B cell (primary cell): Measurements from ENCODE around the gene OR4K14. TPM values are rescaled to one million over a fixed set of nuclear protein-coding genes. Genes with fewer than 3 reads are reported as not detected.
"Not testable (repeated sequence)": the region's sequence is repeated elsewhere in the genome, so short reads cannot be mapped to it uniquely, and the experiment has no call there.

Experiments
- ATAC-seq: fragments of 200-7000 bp; cut with Tn5 transposase; one replicate; pipeline ENCODE4 v1.10.0; 2021; ENCODE audit warnings: low read depth, mild to moderate bottlenecking, moderate number of reproducible peaks, moderate library complexity
- CTCF ChIA-PET: fragments of 350-600 bp; sonication (Branson Sonifier 250); formaldehyde crosslinking; loops from one replicate; lab custom pipeline; 2021; ENCODE audit warnings: antibody characterized with exemption, inconsistent platforms; lab: Charles Lee
- POLR2A ChIA-PET: fragments of 350-600 bp; sonication (Branson Sonifier 250); formaldehyde crosslinking; loops from one replicate; lab custom pipeline; 2021; ENCODE audit warnings: antibody characterized with exemption; lab: Charles Lee
- DNase-seq: peaks from one replicate; pipeline ENCODE4 v3.0.0; 2013
- H2AFZ ChIP-seq: 2 replicates; pipeline ENCODE4 v1.6.1; 2012; ENCODE audit warnings: mild to moderate bottlenecking, low read depth, low read length; ENCODE audit not compliant: insufficient read depth, poor library complexity, severe bottlenecking
- H3K27ac ChIP-seq, 2 donors: 1 replicate in 1 of 2; 2 replicates in 1 of 2; pipeline ENCODE4 v1.5.1; 2012 to 2013; ENCODE audit warnings: low read length in 2 of 2, mild to moderate bottlenecking in 2 of 2, moderate library complexity in 1 of 2
- H3K27me3 ChIP-seq, 4 experiments: fragments of 200-600 bp in 1 of 4; sonication (generic) in 1 of 4; replicated peaks in 1 of 4; 1 replicate in 2 of 4; 2 replicates in 2 of 4; pipeline versions ENCODE4 v1.6.1 to v1.7.0; 2013 to 2016; ENCODE audit warnings: low read length in 3 of 4, mild to moderate bottlenecking in 2 of 4, mixed read lengths in 1 of 4, moderate library complexity in 1 of 4; ENCODE audit not compliant: insufficient read depth in 4 of 4, control insufficient read depth in 3 of 4; ENCODE audit errors: control extremely low read depth in 1 of 4
- H3K36me3 ChIP-seq, 2 experiments: replicated peaks in 1 of 2; 1 replicate in 1 of 2; 2 replicates in 1 of 2; pipeline versions ENCODE4 v1.6.1 to v1.7.1; 2013; ENCODE audit warnings: low read length in 1 of 2; ENCODE audit not compliant: insufficient read depth in 2 of 2, control insufficient read depth in 1 of 2; ENCODE audit errors: control extremely low read depth in 1 of 2, extremely low read depth in 1 of 2
- H3K4me1 ChIP-seq, 2 donors: fragments of 200-600 bp in 1 of 2; sonication (generic) in 1 of 2; 1 replicate in 1 of 2; 2 replicates in 1 of 2; pipeline versions ENCODE4 v1.5.1 to v1.6.1; 2013 to 2017; ENCODE audit warnings: low read length in 2 of 2; ENCODE audit not compliant: control insufficient read depth in 2 of 2, insufficient read depth in 2 of 2
- H3K4me2 ChIP-seq: replicated peaks from 2 replicates; pipeline ENCODE3; 2012; ENCODE audit warnings: mild to moderate bottlenecking, low read depth, low read length; ENCODE audit not compliant: poor library complexity, severe bottlenecking
- H3K4me3 ChIP-seq, 5 experiments: fragments of 200-600 bp in 1 of 5; sonication (generic) in 1 of 5; 1 replicate in 3 of 5; 2 replicates in 2 of 5; pipeline versions ENCODE4 v1.5.1 to v1.7.0; 2011 to 2016; ENCODE audit warnings: low read length in 4 of 5, mild to moderate bottlenecking in 4 of 5, low read depth in 2 of 5, control low read depth in 1 of 5, moderate library complexity in 1 of 5; ENCODE audit not compliant: insufficient read depth in 1 of 5; ENCODE audit errors: control extremely low read depth in 1 of 5, extremely low read depth in 1 of 5
- H3K79me2 ChIP-seq: fragments of 200-600 bp; sonication (generic); one replicate; pipeline ENCODE4 v1.6.0; 2016; ENCODE audit warnings: low read length; ENCODE audit not compliant: control insufficient read depth, insufficient read depth
- H3K9ac ChIP-seq: fragments of 200-600 bp; sonication (generic); 2 replicates; pipeline ENCODE4 v1.6.1; 2017; ENCODE audit warnings: mild to moderate bottlenecking, low read length, moderate library complexity
- H3K9me3 ChIP-seq, 3 donors: one replicate each; pipeline versions ENCODE4 v1.6.1 to v1.7.1; 2013; ENCODE audit warnings: low read length in 2 of 3; ENCODE audit not compliant: control insufficient read depth in 2 of 3, insufficient read depth in 1 of 3; ENCODE audit errors: control extremely low read depth in 1 of 3
- H4K20me1 ChIP-seq: 2 replicates; pipeline ENCODE4 v1.6.0; 2012; ENCODE audit warnings: mild to moderate bottlenecking, low read length; ENCODE audit not compliant: insufficient read depth, control insufficient read depth, poor library complexity, severe bottlenecking
- H3K27ac Mint-ChIP-seq: one replicate; pipeline ENCODE4 v1.8.0; 2021; ENCODE audit warnings: mixed read lengths
- H3K27me3 Mint-ChIP-seq: one replicate; pipeline ENCODE4 v1.8.0; 2021; ENCODE audit warnings: mixed read lengths
- H3K4me1 Mint-ChIP-seq: one replicate; pipeline ENCODE4 v1.8.0; 2021; ENCODE audit warnings: mixed read lengths
- H3K4me3 Mint-ChIP-seq: one replicate; pipeline ENCODE4 v1.8.0; 2021; ENCODE audit warnings: mixed read lengths
- H3K9me3 Mint-ChIP-seq: one replicate; pipeline ENCODE4 v1.8.0; 2022; ENCODE audit warnings: mixed read lengths; ENCODE audit not compliant: insufficient read depth
- CTCF ChIP-seq: fragments of 200-600 bp; IDR thresholded peaks from one replicate; pipeline ENCODE4 v1.8.0; 2022; ENCODE audit warnings: antibody characterized with exemption, mild to moderate bottlenecking
- EZH2 ChIP-seq: IDR thresholded peaks from 2 replicates; pipeline ENCODE4 v1.6.1; 2012; ENCODE audit warnings: borderline replicate concordance, low read depth, mild to moderate bottlenecking, moderate library complexity, low read length; ENCODE audit not compliant: insufficient read depth, poor library complexity, severe bottlenecking
- WGBS: methylation state at CpG from one replicate; pipeline ENCODE4 v1.1.5; 2013; ENCODE audit warnings: missing lambda C conversion rate; ENCODE audit not compliant: insufficient coverage; 5-methylcytosine and 5-hydroxymethylcytosine counted together
- intact Hi-C: fragments of 100-400 bp; cut with micrococcal nuclease; formaldehyde crosslinking; loops from one replicate; pipeline ENCODE4 v1.10.0; 2022
- polyA plus RNA-seq: library from polyadenylated mRNA; depleted of rRNA; stranded (reverse); fragments of >200 nt; gene quantifications from 2 replicates; pipeline ENCODE4 v1.2.3, GENCODE V29; 2012
- total RNA-seq, 2 donors: library from RNA; stranded (reverse); fragments of 120-200 nt in 1 of 2; gene quantifications; 1 replicate in 1 of 2; 2 replicates in 1 of 2; pipeline versions ENCODE4 v1.2.3 to v1.2.4, GENCODE V29; 2013 to 2022

The OR4K14 gene
- total and polyA plus RNA-seq, 2 donors (not counting 1 experiment from before 2014, with no cell fraction given): not detected

- no peak for DNase-seq
- WGBS: no CpG with 5 or more reads among the region's 1 CpG
- Mint-ChIP-seq H3K4me3 (no peak overlapping the region), H3K27me3 (no peaks in the 10 kb centered on the region), H3K27ac (no peak overlapping the region), H3K4me1 (no peaks in the 10 kb centered on the region), H3K9me3 (no peaks in the 10 kb centered on the region)
- no peak overlapping the region for H2AFZ ChIP-seq
- no peaks in the 10 kb centered on the region for H3K36me3 ChIP-seq
- H3K27me3 ChIP-seq: no peaks in the 10 kb centered on the region
- CTCF ChIA-PET: no interaction called here
- no peak for ATAC-seq
- H4K20me1 ChIP-seq: no peaks in the 10 kb centered on the region
- no peaks in the 10 kb centered on the region for H3K9me3 ChIP-seq
- no peak overlapping the region for H3K4me3 ChIP-seq
- H3K4me2 ChIP-seq: no peak overlapping the region
- no peak for TF ChIP-seq EZH2
- no peak for TF ChIP-seq CTCF
- H3K9ac ChIP-seq: no peak overlapping the region
- H3K4me1 ChIP-seq: no peaks in the 10 kb centered on the region
- POLR2A ChIA-PET: no interaction called here
- no peak overlapping the region for H3K27ac ChIP-seq
- intact Hi-C loops: no loop called here
- H3K79me2 ChIP-seq: no peaks in the 10 kb centered on the region
Measured at GRCh38 chr14:19974844-19975243, 44.3 kb downstream of the OR4K14 start.

GRCh38 chr14:19969735-19970134 is 49.4 kb downstream of the OR4K14 start:
- intact Hi-C loops, H3K27me3 ChIP-seq, H3K27ac Mint-ChIP-seq, H4K20me1 ChIP-seq, H3K9ac ChIP-seq, H3K4me3 Mint-ChIP-seq, H3K79me2 ChIP-seq, H3K4me1 ChIP-seq, DNase-seq, ATAC-seq, H3K4me3 ChIP-seq, H3K36me3 ChIP-seq, H3K4me1 Mint-ChIP-seq, H3K9me3 ChIP-seq, H3K27ac ChIP-seq, H2AFZ ChIP-seq, POLR2A ChIA-PET, H3K27me3 Mint-ChIP-seq, H3K4me2 ChIP-seq, CTCF ChIA-PET, H3K9me3 Mint-ChIP-seq: not testable (repeated sequence)
- WGBS: no CpG with 5 or more reads among the region's 2 CpGs

Other genes with a start within 250 kb of the OR4K14 start
- gene OR4M1, start 245.8 kb downstream of the OR4K14 start, total RNA-seq: not detected in 2 replicates
- gene OR4M1, start 245.8 kb downstream of the OR4K14 start, polyA plus RNA-seq: not detected in 2 replicates
- gene OR4N2, start 215.5 kb downstream of the OR4K14 start, total RNA-seq: not detected in 2 replicates
- gene OR4N2, start 215.5 kb downstream of the OR4K14 start, polyA plus RNA-seq: not detected in 2 replicates
- not detected in 2 replicates for gene OR4K2, start 144.2 kb downstream of the OR4K14 start, total RNA-seq
- gene OR4K2, start 144.2 kb downstream of the OR4K14 start, polyA plus RNA-seq: not detected in 2 replicates
- gene OR4K5, start 98.7 kb downstream of the OR4K14 start, total RNA-seq: not detected in 2 replicates
- not detected in 2 replicates for gene OR4K5, start 98.7 kb downstream of the OR4K14 start, polyA plus RNA-seq
- not detected in 2 replicates for gene OR4K1, start 88.4 kb downstream of the OR4K14 start, total RNA-seq
- gene OR4K1, start 88.4 kb downstream of the OR4K14 start, polyA plus RNA-seq: not detected in 2 replicates
- not detected in 2 replicates for gene OR4K15, start 43.7 kb downstream of the OR4K14 start, total RNA-seq
- not detected in 2 replicates for gene OR4K15, start 43.7 kb downstream of the OR4K14 start, polyA plus RNA-seq
- gene OR4Q2, start 17.1 kb downstream of the OR4K14 start, total RNA-seq: not detected in 2 replicates
- not detected in 2 replicates for gene OR4Q2, start 17.1 kb downstream of the OR4K14 start, polyA plus RNA-seq
- gene OR4K13, start 16.7 kb upstream of the OR4K14 start, total RNA-seq: not detected in 2 replicates
- not detected in 2 replicates for gene OR4K13, start 16.7 kb upstream of the OR4K14 start, polyA plus RNA-seq
- gene OR4L1, start 40.7 kb upstream of the OR4K14 start, total RNA-seq: not detected in 2 replicates
- not detected in 2 replicates for gene OR4L1, start 40.7 kb upstream of the OR4K14 start, polyA plus RNA-seq
- not detected in 2 replicates for gene OR4K17, start 91.4 kb upstream of the OR4K14 start, total RNA-seq
- not detected in 2 replicates for gene OR4K17, start 91.4 kb upstream of the OR4K14 start, polyA plus RNA-seq
- gene OR4N5, start 119.5 kb upstream of the OR4K14 start, total RNA-seq: not detected in 2 replicates
- not detected in 2 replicates for gene OR4N5, start 119.5 kb upstream of the OR4K14 start, polyA plus RNA-seq
- not detected in 2 replicates for gene OR11G2, start 171.6 kb upstream of the OR4K14 start, total RNA-seq
- gene OR11G2, start 171.6 kb upstream of the OR4K14 start, polyA plus RNA-seq: not detected in 2 replicates
- gene OR11H6, start 204.4 kb upstream of the OR4K14 start, total RNA-seq: not detected in 2 replicates
- not detected in 2 replicates for gene OR11H6, start 204.4 kb upstream of the OR4K14 start, polyA plus RNA-seq
- gene OR11H7, start 209.7 kb upstream of the OR4K14 start, total RNA-seq: not detected in 2 replicates
- gene OR11H7, start 209.7 kb upstream of the OR4K14 start, polyA plus RNA-seq: not detected in 2 replicates
- not detected in 2 replicates for gene OR11H4, start 220.0 kb upstream of the OR4K14 start, total RNA-seq
- not detected in 2 replicates for gene OR11H4, start 220.0 kb upstream of the OR4K14 start, polyA plus RNA-seq